HCT116 (cell line): ENCODE results near the gene RPL26. TPM values are rescaled to one million over a fixed set of nuclear protein-coding genes. Genes with fewer than 3 reads are reported as not detected.

Experiments used
- ATAC-seq: fragments of 200-7000 bp; cut with Tn5 transposase; 2 replicates; pipeline ENCODE4 v1.9.1; 2020; ENCODE audit warnings: mild to moderate bottlenecking, moderate library complexity
- BruUV-seq: library from RNA; stranded (reverse); fragments of 400-500 nt; replicated peaks from 2 replicates; lab custom pipeline; 2021; lab: Mats Ljungman, UMichigan
- CTCF ChIA-PET: fragments of 300-600 bp; sonication (Branson Sonifier 250); formaldehyde crosslinking; loops from one replicate; lab custom pipeline; 2021; ENCODE audit warnings: antibody characterized with exemption; lab: Charles Lee
- POLR2A ChIA-PET: fragments of 300-600, 350-600 bp; sonication (Branson Sonifier 250); formaldehyde crosslinking; loops from one replicate; lab custom pipeline; 2021; ENCODE audit warnings: antibody characterized with exemption; lab: Charles Lee
- RAD21 ChIA-PET, 2 experiments: fragments of 300-600 bp; sonication (Branson Sonifier 250); formaldehyde crosslinking; loops; one replicate each; lab custom pipeline; 2023; ENCODE audit warnings: low total read pairs in 2 of 2; ENCODE audit not compliant: uncharacterized antibody in 2 of 2, unreplicated experiment in 2 of 2, low non-redundant PET in 1 of 2; lab: Charles Lee
- DNase-seq: peaks from one replicate; pipeline ENCODE4 v3.0.0-alpha.2; 2010; ENCODE audit warnings: low read depth, low spot score
- H2AFZ ChIP-seq: fragments of 200-600 bp; shearing (Covaris generic), sonication (generic); 2 replicates; pipeline ENCODE4 v1.6.1; 2017; ENCODE audit warnings: low read depth, mixed run types, mixed read lengths, antibody characterized with exemption, low read length; ENCODE audit not compliant: poor library complexity, severe bottlenecking
- H3K27ac ChIP-seq: 2 replicates; pipeline ENCODE4 v1.5.1; 2012; ENCODE audit warnings: low read depth, low read length
- H3K27me3 ChIP-seq: fragments of 200-600 bp; sonication (generic); 2 replicates; pipeline ENCODE4 v1.6.1; 2016; ENCODE audit warnings: mixed run types, low read length, mixed read lengths; ENCODE audit not compliant: insufficient read depth
- H3K36me3 ChIP-seq, 2 experiments: fragments of 200-500 bp in 1 of 2; fragments of 200-600 bp in 1 of 2; sonication (Bioruptor generic) in 1 of 2; sonication (generic) in 1 of 2; 2 replicates each; pipeline versions ENCODE4 v1.5.1 to v1.6.1; 2014 to 2016; ENCODE audit warnings: low read length in 2 of 2, inconsistent platforms in 1 of 2, mixed read lengths in 1 of 2, mixed run types in 1 of 2; ENCODE audit not compliant: insufficient read depth in 2 of 2, control insufficient read depth in 1 of 2
- H3K4me1 ChIP-seq, 2 experiments: fragments of 200-600 bp in 1 of 2; sonication (generic) in 1 of 2; 2 replicates each; pipeline versions ENCODE4 v1.5.1 to v1.6.1; 2012 to 2017; ENCODE audit warnings: low read length in 2 of 2, inconsistent platforms in 1 of 2, mild to moderate bottlenecking in 1 of 2, mixed read lengths in 1 of 2, mixed run types in 1 of 2, moderate library complexity in 1 of 2; ENCODE audit not compliant: insufficient read depth in 2 of 2, control insufficient read depth in 1 of 2
- H3K4me2 ChIP-seq: fragments of 200-600 bp; sonication (generic); 2 replicates; pipeline ENCODE4 v1.6.1; 2017; ENCODE audit warnings: mixed run types, low read length, mixed read lengths
- H3K4me3 ChIP-seq, 2 experiments: fragments of 200-600 bp in 1 of 2; sonication (generic) in 1 of 2; replicated peaks in 1 of 2; 2 replicates each; pipeline ENCODE4 v1.5.1; 2011 to 2016; ENCODE audit warnings: low read length in 2 of 2, control low read depth in 1 of 2, low read depth in 1 of 2, mild to moderate bottlenecking in 1 of 2, mixed read lengths in 1 of 2, mixed run types in 1 of 2
- H3K79me2 ChIP-seq: fragments of 200-600 bp; sonication (generic); 2 replicates; pipeline ENCODE4 v1.6.1; 2017; ENCODE audit warnings: mild to moderate bottlenecking, mixed run types, low read length, moderate library complexity, mixed read lengths; ENCODE audit not compliant: insufficient read depth
- H3K9ac ChIP-seq: fragments of 200-600 bp; sonication (generic); 2 replicates; pipeline ENCODE4 v1.6.1; 2016; ENCODE audit warnings: low read length, mixed read lengths
- H3K9me2 ChIP-seq: fragments of 200-600 bp; sonication (generic), shearing (Covaris generic); 2 replicates; pipeline ENCODE4 v1.6.1; 2017; ENCODE audit warnings: mixed run types, mild to moderate bottlenecking, moderate library complexity; ENCODE audit not compliant: insufficient read depth
- H3K9me3 ChIP-seq, 2 experiments: fragments of 200-500 bp in 1 of 2; fragments of 200-600 bp in 1 of 2; sonication (Bioruptor generic) in 1 of 2; sonication (generic) in 1 of 2; 2 replicates each; pipeline ENCODE4 v1.6.1; 2014 to 2017; ENCODE audit warnings: low read length in 2 of 2, mixed read lengths in 2 of 2, inconsistent platforms in 1 of 2, low read depth in 1 of 2, mild to moderate bottlenecking in 1 of 2, mixed run types in 1 of 2, moderate library complexity in 1 of 2; ENCODE audit not compliant: control insufficient read depth in 1 of 2, insufficient read depth in 1 of 2
- H4K20me1 ChIP-seq: fragments of 200-600 bp; sonication (generic), shearing (Covaris generic); 2 replicates; pipeline ENCODE4 v1.6.1; 2017; ENCODE audit warnings: mixed run types, mild to moderate bottlenecking, moderate library complexity; ENCODE audit not compliant: insufficient read depth
- CBX3 ChIP-seq: IDR thresholded peaks from 2 replicates; pipeline ENCODE4 v1.6.1; 2012; ENCODE audit warnings: low read depth
- CEBPB ChIP-seq: IDR thresholded peaks from 2 replicates; pipeline ENCODE4 v1.6.1; 2012; ENCODE audit warnings: low read depth
- EZH2 ChIP-seq: fragments of 200-600 bp; sonication (generic); IDR thresholded peaks from 2 replicates; pipeline ENCODE4 v1.6.1; 2017; ENCODE audit warnings: antibody characterized with exemption, mixed run types
- EZH2phosphoT487 ChIP-seq: fragments of 200-600 bp; IDR thresholded peaks from 2 replicates; pipeline ENCODE4 v1.6.1; 2018; ENCODE audit warnings: antibody characterized with exemption, borderline replicate concordance
- JUND ChIP-seq: IDR thresholded peaks from 2 replicates; pipeline ENCODE4 v1.6.1; 2012
- REST ChIP-seq: IDR thresholded peaks from 2 replicates; pipeline ENCODE4 v1.6.1; 2012; ENCODE audit warnings: low read depth
- SP1 ChIP-seq: IDR thresholded peaks from 2 replicates; pipeline ENCODE4 v1.6.1; 2012; ENCODE audit warnings: low read depth
- SRF ChIP-seq: IDR thresholded peaks from 2 replicates; pipeline ENCODE4 v1.6.1; 2012; ENCODE audit warnings: low read depth
- TCF7L2 ChIP-seq: IDR thresholded peaks from 2 replicates; pipeline ENCODE4 v1.7.0; 2011; ENCODE audit warnings: borderline replicate concordance, inconsistent platforms; ENCODE audit not compliant: insufficient read depth, insufficient read length; ENCODE audit errors: extremely low read depth
- ZBTB33 ChIP-seq: IDR thresholded peaks from 2 replicates; pipeline ENCODE4 v1.6.1; 2011; ENCODE audit warnings: mild to moderate bottlenecking, low read length, moderate library complexity; ENCODE audit not compliant: insufficient replicate concordance; ENCODE audit errors: extremely low read depth
- ZFX ChIP-seq: fragments of 450-650 bp; IDR thresholded peaks from 2 replicates; pipeline ENCODE4 v1.6.1; 2017
- ZNF274 ChIP-seq: fragments of 200-500 bp; sonication (Bioruptor generic); IDR thresholded peaks from 2 replicates; pipeline ENCODE4 v1.6.1; 2014; ENCODE audit warnings: mild to moderate bottlenecking, low read depth, low read length, inconsistent platforms
- intact Hi-C: fragments of 100-400 bp; cut with micrococcal nuclease; formaldehyde crosslinking; loops from 2 replicates; pipeline ENCODE4 v1.10.0; 2022
- total RNA-seq: library from RNA; stranded (reverse); gene quantifications from one replicate; pipeline ENCODE4 v1.2.1, GENCODE V29; 2021; ENCODE audit not compliant: unreplicated experiment

The RPL26 gene
- total RNA-seq, 1 experiment from 2014 or later, result 2,603 TPM

GRCh38 chr17:8393470-8394231, 10.7 kb upstream of the RPL26 start:
- intact Hi-C loops, result no loop called here
- peaks cover 0 to 27% of the 10 kb centered on the region in 2 experiments; a peak in 2 of 4 replicates for H3K4me1 ChIP-seq
- H3K36me3 ChIP-seq, result no peaks in the 10 kb centered on the region
- no peak overlapping the region for H3K4me3 ChIP-seq
- BruUV-seq, result no TSS peak
- H3K4me2 ChIP-seq, result 0 out of 2 replicates have a peak overlapping the region, but pooled peaks have one; percentile 10
- H3K9ac ChIP-seq, result no peak overlapping the region
- no peaks in the 10 kb centered on the region for H3K27me3 ChIP-seq
- no peaks in the 10 kb centered on the region for H4K20me1 ChIP-seq
- no peaks in the 10 kb centered on the region for H3K79me2 ChIP-seq
- no peak overlapping the region for H3K27ac ChIP-seq
- TF ChIP-seq CEBPB, result no peak
- TF ChIP-seq, all 23 proteins: peak for 0
- ATAC-seq (peak; percentile 21; the same call in 1 of the 2 replicates), DNase-seq (no peak)
- H3K9me2 ChIP-seq, result no peaks in the 10 kb centered on the region
- POLR2A ChIA-PET, result interaction anchor here (1.9 to 2.2 kb wide), 2 partner anchors 10 to 13 kb away, joined by 4 to 12 read pairs; partner anchors contain the start of gene RPL26
- no peak overlapping the region for H2AFZ ChIP-seq
- H3K9me3 ChIP-seq, result no peaks in the 10 kb centered on the region
- CTCF ChIA-PET, result no interaction called here
- RAD21 ChIA-PET, result no interaction called here

GRCh38 chr17:8392674-8393469, 9.9 kb upstream of the RPL26 start:
- Histone ChIP-seq H4K20me1 (no peaks in the 10 kb centered on the region), H3K79me2 (no peaks in the 10 kb centered on the region), H3K9ac (no peak overlapping the region), H3K4me3 (no peak overlapping the region), H3K36me3 (no peaks in the 10 kb centered on the region), H3K27ac (no peak overlapping the region), H3K9me3 (no peaks in the 10 kb centered on the region), H2AFZ (no peak overlapping the region), H3K4me2 (no peak overlapping the region), H3K27me3 (no peaks in the 10 kb centered on the region), H3K9me2 (no peaks in the 10 kb centered on the region), H3K4me1 (peaks cover 0 to 27% of the 10 kb centered on the region in 2 experiments; a peak in 2 of 4 replicates)
- no TSS peak for BruUV-seq
- ATAC-seq (no peak), DNase-seq (no peak)
- RAD21 ChIA-PET, result no interaction called here
- intact Hi-C loops, result no loop called here
- POLR2A ChIA-PET, result interaction anchor here (1.9 to 2.2 kb wide), 2 partner anchors 10 to 14 kb away, joined by 4 to 12 read pairs; partner anchors contain the start of gene RPL26
- CTCF ChIA-PET, result interaction anchor here (1.5 kb wide), 1 partner anchor 17 kb away, joined by 4 read pairs; no protein-coding TSS in a partner anchor
- TF ChIP-seq SRF (no peak), ZFX (no peak), ZNF274 (no peak), CEBPB (no peak), CBX3 (no peak), EZH2phosphoT487 (no peak), TCF7L2 (no peak), ZBTB33 (no peak), JUND (no peak), EZH2 (no peak), REST (no peak), SP1 (no peak)
